H9 (cell line): Measurements from ENCODE around the gene NKAIN4. TPM values are rescaled to one million over a fixed set of nuclear protein-coding genes. Genes with fewer than 3 reads are reported as not detected.
A peak's percentile ranks its signal among the peaks of the same experiment; 100 is the strongest.

Source experiments
- DNase-seq: peaks from one replicate; pipeline ENCODE4 v3.0.0-alpha.2; 2017
- H2AFZ ChIP-seq: one replicate; pipeline ENCODE4 v1.6.1; 2013; ENCODE audit warnings: mild to moderate bottlenecking, low read length, control low read depth, moderate library complexity
- H2AK5ac ChIP-seq: 2 replicates; pipeline ENCODE4 v1.6.1; 2013; ENCODE audit warnings: low read length, control low read depth, mixed read lengths; ENCODE audit not compliant: insufficient read length
- H2BK120ac ChIP-seq: one replicate; pipeline ENCODE4 v1.6.1; 2013; ENCODE audit warnings: low read depth, mild to moderate bottlenecking, low read length, control low read depth, inconsistent platforms; ENCODE audit not compliant: poor library complexity, severe bottlenecking
- H2BK12ac ChIP-seq: 2 replicates; pipeline ENCODE4 v1.6.1; 2013; ENCODE audit warnings: low read length, control low read depth, mixed read lengths, low read depth; ENCODE audit not compliant: insufficient read length
- H2BK15ac ChIP-seq: 2 replicates; pipeline ENCODE4 v1.6.1; 2013; ENCODE audit warnings: low read depth, low read length, control low read depth
- H2BK20ac ChIP-seq: one replicate; pipeline ENCODE4 v1.6.1; 2013; ENCODE audit warnings: low read depth, mild to moderate bottlenecking, low read length, control low read depth, inconsistent platforms; ENCODE audit not compliant: poor library complexity, severe bottlenecking
- H2BK5ac ChIP-seq: 2 replicates; pipeline ENCODE4 v1.6.1; 2013; ENCODE audit warnings: low read length, control low read depth, mixed read lengths; ENCODE audit not compliant: insufficient read length
- H3K14ac ChIP-seq: 2 replicates; pipeline ENCODE4 v1.6.1; 2013; ENCODE audit warnings: low read length, control low read depth; ENCODE audit not compliant: insufficient read depth
- H3K18ac ChIP-seq: 2 replicates; pipeline ENCODE4 v1.6.1; 2013; ENCODE audit warnings: low read depth, mild to moderate bottlenecking, mixed read lengths, low read length, control low read depth; ENCODE audit not compliant: insufficient read length
- H3K23ac ChIP-seq: 2 replicates; pipeline ENCODE4 v1.6.1; 2013; ENCODE audit warnings: low read length, control low read depth, mixed read lengths, low read depth; ENCODE audit not compliant: insufficient read length
- H3K23me2 ChIP-seq: 2 replicates; pipeline ENCODE4 v1.6.1; 2013; ENCODE audit warnings: low read depth, mild to moderate bottlenecking, mixed read lengths, low read length, control low read depth; ENCODE audit not compliant: insufficient read length, poor library complexity, severe bottlenecking
- H3K27ac ChIP-seq: 2 replicates; pipeline ENCODE4 v1.5.1; 2013; ENCODE audit warnings: low read length, control low read depth, mixed read lengths, low read depth; ENCODE audit not compliant: insufficient read length
- H3K27me3 ChIP-seq: 2 replicates; pipeline ENCODE4 v1.6.1; 2013; ENCODE audit warnings: low read length, control low read depth, inconsistent platforms; ENCODE audit not compliant: insufficient read depth
- H3K4ac ChIP-seq: 2 replicates; pipeline ENCODE4 v1.6.1; 2013; ENCODE audit warnings: low read depth, mild to moderate bottlenecking, control low read depth, inconsistent platforms, low read length, moderate library complexity
- H3K4me1 ChIP-seq: 2 replicates; pipeline ENCODE4 v1.6.1; 2013; ENCODE audit warnings: low read length, control low read depth, inconsistent platforms; ENCODE audit not compliant: insufficient read depth
- H3K4me2 ChIP-seq: 2 replicates; pipeline ENCODE4 v1.6.1; 2013; ENCODE audit warnings: low read length, control low read depth, mixed read lengths; ENCODE audit not compliant: insufficient read length, insufficient read depth
- H3K56ac ChIP-seq: 2 replicates; pipeline ENCODE4 v1.6.1; 2013; ENCODE audit warnings: low read depth, mild to moderate bottlenecking, mixed read lengths, low read length, control low read depth; ENCODE audit not compliant: insufficient read length
- H3K79me1 ChIP-seq: 2 replicates; pipeline ENCODE4 v1.6.1; 2013; ENCODE audit warnings: low read depth, mild to moderate bottlenecking, moderate library complexity, low read length, control low read depth, inconsistent platforms; ENCODE audit not compliant: insufficient read depth, poor library complexity, severe bottlenecking
- H3K79me2 ChIP-seq: 2 replicates; pipeline ENCODE4 v1.6.1; 2013; ENCODE audit warnings: low read length, control low read depth, inconsistent platforms; ENCODE audit not compliant: insufficient read depth
- H3K9ac ChIP-seq: 2 replicates; pipeline ENCODE4 v1.6.1; 2013; ENCODE audit warnings: low read length, control low read depth, mixed read lengths; ENCODE audit not compliant: insufficient read length; ENCODE audit errors: extremely low read depth
- H3K9me3 ChIP-seq: one replicate; pipeline ENCODE4 v1.6.1; 2013; ENCODE audit warnings: low read depth, low read length, inconsistent platforms; ENCODE audit not compliant: control insufficient read depth
- H3T11ph ChIP-seq: one replicate; pipeline ENCODE4 v1.6.1; 2013; ENCODE audit warnings: mild to moderate bottlenecking, low read length, control low read depth, inconsistent platforms
- H4K20me1 ChIP-seq: one replicate; pipeline ENCODE4 v1.6.1; 2013; ENCODE audit not compliant: control insufficient read depth, insufficient read length, insufficient read depth
- H4K5ac ChIP-seq: 2 replicates; pipeline ENCODE4 v1.6.1; 2013; ENCODE audit warnings: low read depth, mild to moderate bottlenecking, mixed read lengths, low read length, control low read depth; ENCODE audit not compliant: insufficient read length
- H4K8ac ChIP-seq: replicated peaks from 2 replicates; pipeline ENCODE4 v1.6.1; 2013; ENCODE audit warnings: low read length, control low read depth, mixed read lengths, low read depth; ENCODE audit not compliant: insufficient read length
- H4K91ac ChIP-seq: 2 replicates; pipeline ENCODE4 v1.6.1; 2013; ENCODE audit warnings: low read depth, mild to moderate bottlenecking, moderate library complexity, mixed read lengths, low read length, control low read depth; ENCODE audit not compliant: insufficient read length
- H3K27ac Mint-ChIP-seq, 3 experiments: 2 replicates in 2 of 3; 3 replicates in 1 of 3; pipeline ENCODE4 v1.8.0; 2020 to 2021; ENCODE audit warnings: mixed read lengths in 3 of 3, mild to moderate bottlenecking in 1 of 3, moderate library complexity in 1 of 3
- H3K27me3 Mint-ChIP-seq: 2 replicates; pipeline ENCODE4 v1.8.0; 2021; ENCODE audit warnings: low read depth, mild to moderate bottlenecking, moderate library complexity, mixed read lengths
- H3K36me3 Mint-ChIP-seq, 3 experiments: 2 replicates in 2 of 3; 3 replicates in 1 of 3; pipeline ENCODE4 v1.8.0; 2020 to 2021; ENCODE audit warnings: low read depth in 3 of 3, mixed read lengths in 3 of 3; ENCODE audit not compliant: insufficient read depth in 1 of 3
- H3K4me1 Mint-ChIP-seq, 2 experiments: 2 replicates each; pipeline ENCODE4 v1.8.0; 2020; ENCODE audit warnings: mixed read lengths in 2 of 2
- H3K4me3 Mint-ChIP-seq, 2 experiments: 2 replicates in 1 of 2; 3 replicates in 1 of 2; pipeline ENCODE4 v1.8.0; 2020 to 2021; ENCODE audit warnings: mild to moderate bottlenecking in 2 of 2, mixed read lengths in 2 of 2, moderate library complexity in 1 of 2
- H3K9me3 Mint-ChIP-seq, 2 experiments: 2 replicates in 1 of 2; 3 replicates in 1 of 2; pipeline ENCODE4 v1.8.0; 2020; ENCODE audit warnings: mild to moderate bottlenecking in 2 of 2, mixed read lengths in 2 of 2, moderate library complexity in 1 of 2
- WGBS: extraction: QIAGEN DNeasy Blood & Tissue Kit; methylation state at CpG from one replicate; pipeline ENCODE4 v1.1.7; 2013; ENCODE audit warnings: missing lambda C conversion rate, low lambda C conversion rate, mixed read lengths; ENCODE audit not compliant: insufficient read length; ENCODE audit errors: extremely low coverage; 5-methylcytosine and 5-hydroxymethylcytosine counted together
- long read RNA-seq: library from polyadenylated mRNA; unstranded; transcript quantifications from one replicate; pipeline ENCODE4 v2.0.0, GENCODE V29; 2020
- total RNA-seq: library from RNA; stranded (reverse); gene quantifications from 2 replicates; pipeline ENCODE4 v1.2.1, GENCODE V29; 2021
- TF ChIP-seq, protein P1 (sequence below): fragments of 200-600 bp; sonication (generic); conservative IDR thresholded peaks from 3 replicates; pipeline ENCODE4 v1.8.0; 2021; ENCODE audit warnings: antibody characterized with exemption, mild to moderate bottlenecking

NKAIN4 gene
- total RNA-seq = 19.1 and 20.9 TPM in 2 replicates
- long read RNA-seq, transcript NKAIN4-203 (7 exons, 1,430 nt) = major isoform, 38 of 72 reads
- long read RNA-seq, partial matches to known transcripts = 12 of 72 reads
- long read RNA-seq, other reads (novel, unspliced or antisense) = 21 of 72 reads

DNA sequence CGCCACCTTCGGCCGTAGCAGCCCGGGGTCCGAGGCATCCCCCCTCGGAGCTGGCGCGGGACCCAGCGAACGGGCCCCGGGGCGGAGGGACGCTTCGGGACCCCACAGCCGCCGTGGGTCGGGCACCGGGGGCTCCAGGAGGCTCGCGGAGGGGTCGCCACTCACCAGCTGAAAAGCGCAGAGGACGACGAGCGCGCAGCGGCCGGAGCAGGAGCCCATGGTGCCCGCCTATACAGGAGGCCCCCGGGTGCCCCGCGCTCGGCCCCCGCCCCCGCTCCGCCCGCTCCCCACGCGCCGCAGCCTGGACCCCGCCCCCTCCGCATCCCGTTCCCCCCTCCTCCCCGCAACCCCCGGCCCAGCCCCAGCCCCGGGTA lies at the start of gene NKAIN4:
TSS of gene NKAIN4 (minus strand) at position 232 of the 374 bp plus-strand sequence. CDS start at position 219, 13 bp downstream.
- H2BK15ac ChIP-seq = no peak within 1 kb of the TSS
- no peak within 1 kb of the TSS for H3K18ac ChIP-seq
- H4K8ac ChIP-seq = no peak within 1 kb of the TSS
- no peaks in the 10 kb centered on the region for H3K79me1 ChIP-seq
- no peak within 1 kb of the TSS for H3K27ac ChIP-seq
- no peak within 1 kb of the TSS for H3T11ph ChIP-seq
- H3K23me2 ChIP-seq = peaks cover 15% of the 10 kb centered on the region
- peak within 1 kb of the TSS; percentile 58 for H3K4me2 ChIP-seq
- no peak within 1 kb of the TSS for H2BK20ac ChIP-seq
- no peak within 1 kb of the TSS for H2AK5ac ChIP-seq
- no peaks in the 10 kb centered on the region for H4K20me1 ChIP-seq
- no peaks in the 10 kb centered on the region for H3K9me3 ChIP-seq
- H3K9ac ChIP-seq = no peak within 1 kb of the TSS
- no peak within 1 kb of the TSS for H3K4ac ChIP-seq
- TF ChIP-seq, protein P1, sequence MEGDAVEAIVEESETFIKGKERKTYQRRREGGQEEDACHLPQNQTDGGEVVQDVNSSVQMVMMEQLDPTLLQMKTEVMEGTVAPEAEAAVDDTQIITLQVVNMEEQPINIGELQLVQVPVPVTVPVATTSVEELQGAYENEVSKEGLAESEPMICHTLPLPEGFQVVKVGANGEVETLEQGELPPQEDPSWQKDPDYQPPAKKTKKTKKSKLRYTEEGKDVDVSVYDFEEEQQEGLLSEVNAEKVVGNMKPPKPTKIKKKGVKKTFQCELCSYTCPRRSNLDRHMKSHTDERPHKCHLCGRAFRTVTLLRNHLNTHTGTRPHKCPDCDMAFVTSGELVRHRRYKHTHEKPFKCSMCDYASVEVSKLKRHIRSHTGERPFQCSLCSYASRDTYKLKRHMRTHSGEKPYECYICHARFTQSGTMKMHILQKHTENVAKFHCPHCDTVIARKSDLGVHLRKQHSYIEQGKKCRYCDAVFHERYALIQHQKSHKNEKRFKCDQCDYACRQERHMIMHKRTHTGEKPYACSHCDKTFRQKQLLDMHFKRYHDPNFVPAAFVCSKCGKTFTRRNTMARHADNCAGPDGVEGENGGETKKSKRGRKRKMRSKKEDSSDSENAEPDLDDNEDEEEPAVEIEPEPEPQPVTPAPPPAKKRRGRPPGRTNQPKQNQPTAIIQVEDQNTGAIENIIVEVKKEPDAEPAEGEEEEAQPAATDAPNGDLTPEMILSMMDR = no peak
- no peak within 1 kb of the TSS for H4K91ac ChIP-seq
- Mint-ChIP-seq H3K9me3 (peaks cover 2 to 5% of the 10 kb centered on the region in 2 experiments; a peak in 3 of 5 replicates), H3K27me3 (peaks cover 61% of the 10 kb centered on the region), H3K4me3 (peak within 1 kb of the TSS; percentile 67 to 87), H3K4me1 (peaks cover 27 to 31% of the 10 kb centered on the region in 2 experiments), H3K27ac (no peak within 1 kb of the TSS), H3K36me3 (0 out of 7 replicates have a peak, but pooled peaks cover 0 to 4% (median 0%) of the 10 kb centered on the region in 3 experiments)
- no peak within 1 kb of the TSS for H3K56ac ChIP-seq
- no peak within 1 kb of the TSS for H2BK12ac ChIP-seq
- DNase-seq = no peak
- H3K23ac ChIP-seq = no peak within 1 kb of the TSS
- no peak within 1 kb of the TSS for H2BK120ac ChIP-seq
- H4K5ac ChIP-seq = no peak within 1 kb of the TSS
- H2AFZ ChIP-seq = no peak within 1 kb of the TSS
- H3K79me2 ChIP-seq = no peaks in the 10 kb centered on the region
- no peaks in the 10 kb centered on the region for H3K4me1 ChIP-seq
- no peak within 1 kb of the TSS for H3K14ac ChIP-seq
- H2BK5ac ChIP-seq = no peak within 1 kb of the TSS
- WGBS = no CpG with 5 or more reads among the region's 46 CpGs
- H3K27me3 ChIP-seq = peaks cover 4% of the 10 kb centered on the region; the same call in 1 of the 2 replicates
